Measurements from ENCODE around the gene ADGRL3. TPM values are rescaled to one million over a fixed set of nuclear protein-coding genes. Genes with fewer than 3 reads are reported as not detected.

Gene ADGRL3
- total and polyA plus RNA-seq, 9 donors: 0.88 to 9.5 (median 2.5) TPM

GRCh38 chr4:61373901-61374440 is 173.8 kb downstream of the ADGRL3 start:
- Histone ChIP-seq H3K4me1 (ENCODE audit: insufficient read depth) (no peaks in the 10 kb centered on the region), H3K27me3 (no peaks in the 10 kb centered on the region), H3K4me3 (no peak overlapping the region), H3K9me3 (no peaks in the 10 kb centered on the region), H3K27ac (no peak overlapping the region), H3K36me3 (no peaks in the 10 kb centered on the region)
- WGBS, 3 donors: 59 to 70% (median 67%) methylated on average over 1 of the region's 1 CpG
- no peak for DNase-seq
- TF ChIP-seq CTCF (IDR thresholded peaks at IDR 0.05): no peak
- no peak for TF ChIP-seq EP300 (IDR thresholded peaks at IDR 0.05)
- no peak for TF ChIP-seq POLR2A (IDR thresholded peaks at IDR 0.05)
- intact Hi-C loops (cut with DNase I): no loop called here

GRCh38 chr4:61374447-61374891 is 174.3 kb downstream of the ADGRL3 start:
- Histone ChIP-seq H3K9me3 (no peaks in the 10 kb centered on the region), H3K27ac (no peak overlapping the region), H3K27me3 (no peaks in the 10 kb centered on the region), H3K36me3 (no peaks in the 10 kb centered on the region), H3K4me1 (ENCODE audit: insufficient read depth) (no peaks in the 10 kb centered on the region), H3K4me3 (no peak overlapping the region)
- TF ChIP-seq EP300 (IDR thresholded peaks at IDR 0.05) (no peak), POLR2A (IDR thresholded peaks at IDR 0.05) (no peak), CTCF (IDR thresholded peaks at IDR 0.05) (no peak)
- no peak for DNase-seq
- WGBS, 3 donors: 15 to 21% (median 16%) methylated on average over 1 of the region's 1 CpG
- intact Hi-C loops (cut with DNase I): no loop called here

GRCh38 chr4:61375301-61375700 is 175.2 kb downstream of the ADGRL3 start:
- H3K36me3 ChIP-seq: no peaks in the 10 kb centered on the region
- no peak overlapping the region for H3K27ac ChIP-seq
- no peak for TF ChIP-seq POLR2A (IDR thresholded peaks at IDR 0.05)
- no peak for TF ChIP-seq CTCF (IDR thresholded peaks at IDR 0.05)
- no peak for TF ChIP-seq EP300 (IDR thresholded peaks at IDR 0.05)
- H3K4me1 ChIP-seq (ENCODE audit: insufficient read depth): no peaks in the 10 kb centered on the region
- no peak for DNase-seq
- H3K4me3 ChIP-seq: no peak overlapping the region
- H3K9me3 ChIP-seq: no peaks in the 10 kb centered on the region
- intact Hi-C loops (cut with DNase I): no loop called here
- no peaks in the 10 kb centered on the region for H3K27me3 ChIP-seq
- WGBS, 3 donors: 30 to 43% (median 36%) methylated on average over 2 of the region's 2 CpGs

GRCh38 chr4:61376301-61376700 is 176.2 kb downstream of the ADGRL3 start:
- Histone ChIP-seq H3K27me3 (no peaks in the 10 kb centered on the region), H3K9me3 (no peaks in the 10 kb centered on the region), H3K27ac (no peak overlapping the region), H3K36me3 (no peaks in the 10 kb centered on the region), H3K4me3 (no peak overlapping the region), H3K4me1 (ENCODE audit: insufficient read depth) (no peaks in the 10 kb centered on the region)
- 15 to 34% (median 16%) methylated on average over 3 of the region's 3 CpGs for WGBS, 3 donors
- DNase-seq: no peak
- intact Hi-C loops (cut with DNase I): no loop called here
- TF ChIP-seq POLR2A (IDR thresholded peaks at IDR 0.05) (no peak), EP300 (IDR thresholded peaks at IDR 0.05) (no peak), CTCF (IDR thresholded peaks at IDR 0.05) (no peak)
